Glomerular endothelial cell (primary cell): ENCODE measurements around the gene CFAP210. TPM values are rescaled to one million over a fixed set of nuclear protein-coding genes. Genes with fewer than 3 reads are reported as not detected.
"Not testable (repeated sequence)": the region's sequence is repeated elsewhere in the genome, so short reads cannot be mapped to it uniquely, and the experiment has no call there.

ENCODE experiments used
- DNase-seq: peaks from one replicate; pipeline ENCODE4 v3.0.0-alpha.2; 2011; ENCODE audit warnings: low read depth, low spot score; ENCODE audit errors: extremely low read depth
- total RNA-seq: library from RNA; depleted of rRNA; stranded (reverse); fragments of >200 nt; gene quantifications from 2 replicates; pipeline ENCODE4 v1.2.3, GENCODE V29; 2015

The CFAP210 gene
- total RNA-seq, 1 donor from 2014 or later = not detected

DNA sequence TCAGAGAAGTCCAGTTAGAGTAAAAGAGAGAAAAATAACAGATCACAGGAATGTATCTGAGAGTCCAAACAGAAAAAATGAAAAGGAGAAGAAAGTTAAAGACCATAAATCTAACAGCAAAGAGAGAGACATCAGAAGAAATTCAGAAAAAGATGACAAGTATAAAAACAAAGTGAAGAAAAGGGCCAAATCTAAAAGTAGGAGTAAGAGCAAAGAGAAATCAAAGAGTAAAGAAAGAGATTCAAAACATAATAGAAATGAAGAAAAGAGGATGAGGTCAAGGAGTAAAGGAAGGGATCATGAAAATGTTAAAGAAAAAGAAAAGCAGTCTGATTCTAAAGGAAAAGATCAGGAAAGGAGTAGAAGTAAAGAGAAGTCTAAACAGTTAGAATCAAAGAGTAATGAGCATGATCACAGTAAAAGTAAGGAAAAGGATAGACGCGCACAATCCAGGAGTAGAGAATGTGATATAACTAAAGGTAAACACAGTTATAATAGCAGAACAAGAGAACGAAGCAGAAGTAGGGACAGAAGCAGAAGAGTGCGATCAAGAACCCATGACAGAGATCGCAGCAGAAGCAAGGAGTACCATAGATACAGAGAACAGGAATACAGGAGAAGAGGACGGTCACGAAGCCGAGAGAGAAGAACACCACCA, 57.6 kb downstream of the CFAP210 start:
- DNase-seq = no peak

DNA sequence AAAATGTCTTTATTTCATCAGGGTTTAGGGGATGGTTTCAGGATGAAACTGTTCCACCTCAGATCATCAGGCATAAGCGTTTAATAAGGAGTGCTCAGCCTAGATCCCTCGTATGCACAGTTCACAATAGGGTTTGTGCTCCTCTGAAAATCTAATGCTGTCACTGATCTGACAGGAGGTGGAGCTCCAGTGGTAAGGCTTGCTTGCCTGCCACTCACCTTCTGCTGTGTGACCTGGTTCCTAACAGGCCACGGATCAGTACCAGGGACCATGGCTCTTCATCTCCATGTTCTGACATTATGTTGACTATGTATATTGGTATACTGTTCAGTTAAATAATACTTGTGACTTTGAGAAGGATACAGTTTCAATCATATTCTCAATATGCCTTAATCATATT, 68.4 kb downstream of the CFAP210 start:
- no peak for DNase-seq

GRCh38 chr2:169623235-169623634, 71.0 kb downstream of the CFAP210 start:
- DNase-seq = no peak

- no peak for DNase-seq
Observed at GRCh38 chr2:169620509-169620908, 73.7 kb downstream of the CFAP210 start.

DNA sequence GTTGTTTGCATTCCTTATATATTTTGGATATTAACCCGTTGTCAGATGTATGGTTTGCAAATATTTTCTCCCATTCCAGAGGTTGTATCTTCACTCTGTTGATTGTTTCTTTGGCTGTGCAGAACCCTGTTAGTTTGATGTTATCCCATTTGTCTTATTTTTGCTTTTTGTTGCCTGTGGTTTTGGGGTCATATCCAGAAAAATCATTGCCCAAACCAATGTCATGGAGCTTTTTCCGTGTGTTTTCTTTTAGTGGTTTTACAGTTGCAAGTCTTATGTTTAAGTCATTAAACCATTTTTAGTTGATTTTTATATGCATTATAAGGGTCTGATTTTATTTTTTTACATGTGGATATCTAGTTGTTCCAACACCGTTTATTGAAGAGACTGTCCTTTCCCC, 74.3 kb downstream of the CFAP210 start:
- no peak for DNase-seq

- DNase-seq = not testable (repeated sequence)
Observed at GRCh38 chr2:169615982-169616381, 78.2 kb downstream of the CFAP210 start.

- DNase-seq = no peak
Observed at GRCh38 chr2:169613876-169614275, 80.3 kb downstream of the CFAP210 start.

DNA sequence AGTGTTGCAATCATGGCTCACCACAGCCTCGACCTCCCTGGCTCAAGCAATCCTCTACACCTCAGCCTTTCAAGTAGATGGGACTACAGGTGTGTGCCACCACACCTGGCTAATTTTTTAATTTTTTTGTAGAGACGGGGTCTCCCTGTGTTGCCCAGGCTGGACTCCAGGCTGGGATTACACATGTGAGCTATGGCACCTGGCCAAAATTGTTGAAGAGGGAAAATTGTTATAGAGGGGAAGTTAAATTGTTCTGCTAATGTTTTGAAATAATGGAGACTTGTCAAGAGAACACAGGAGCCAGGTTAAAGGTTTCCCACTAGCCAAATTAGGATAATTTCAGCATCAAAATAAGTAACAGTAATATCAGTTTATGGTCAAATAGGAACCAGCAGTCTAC, 84.9 kb downstream of the CFAP210 start:
- DNase-seq = no peak

- no peak for DNase-seq
Observed at GRCh38 chr2:169599568-169599967, 94.6 kb downstream of the CFAP210 start.

- DNase-seq = no peak
Observed at GRCh38 chr2:169598982-169599381, 95.2 kb downstream of the CFAP210 start.

GRCh38 chr2:169596546-169596945, 97.7 kb downstream of the CFAP210 start:
- not testable (repeated sequence) for DNase-seq

Other genes starting within 250 kb of the CFAP210 start
- gene BBS5, start 214.9 kb downstream of the CFAP210 start, total RNA-seq = 3.0 and 5.5 TPM in 2 replicates
- 0.18 and 0.87 TPM in 2 replicates for gene KLHL41, start 184.7 kb downstream of the CFAP210 start, total RNA-seq
- 13.3 and 25.7 TPM in 2 replicates for gene FASTKD1, start 120.5 kb downstream of the CFAP210 start, total RNA-seq
- 21.2 TPM in 2 replicates for gene PPIG, start 110.1 kb downstream of the CFAP210 start, total RNA-seq
- 0.29 and 4.4 TPM in 2 replicates for gene PHOSPHO2, start 64 bp upstream of the CFAP210 start, total RNA-seq
- 5.1 and 7.9 TPM in 2 replicates for gene KLHL23, start 39.4 kb upstream of the CFAP210 start, total RNA-seq
- 84.8 and 92.9 TPM in 2 replicates for gene SSB, start 104.5 kb upstream of the CFAP210 start, total RNA-seq
- 38.5 and 43.7 TPM in 2 replicates for gene METTL5, start 130.5 kb upstream of the CFAP210 start, total RNA-seq
- 18.5 and 28.5 TPM in 2 replicates for gene UBR3, start 133.0 kb upstream of the CFAP210 start, total RNA-seq